GM18502 (cell line): ENCODE measurements around the gene NKX2-8.
"Not testable (repeated sequence)": the region's sequence is repeated elsewhere in the genome, so short reads cannot be mapped to it uniquely, and the experiment has no call there.

Source experiments
- ATAC-seq: cut with Tn5 transposase; IDR thresholded peaks from one replicate; pipeline ENCODE4 v1.9.1; 2021; ENCODE audit warnings: mild to moderate bottlenecking; ENCODE audit not compliant: unreplicated experiment, poor library complexity

Gene NKX2-8

GRCh38 chr14:36580856-36581831 is 1.3 kb downstream of the NKX2-8 start:
- no peak for ATAC-seq

- ATAC-seq = no peak
Measured at GRCh38 chr14:36580141-36580855, 2.1 kb downstream of the NKX2-8 start.

GRCh38 chr14:36579573-36580140 is 2.8 kb downstream of the NKX2-8 start:
- no peak for ATAC-seq

DNA sequence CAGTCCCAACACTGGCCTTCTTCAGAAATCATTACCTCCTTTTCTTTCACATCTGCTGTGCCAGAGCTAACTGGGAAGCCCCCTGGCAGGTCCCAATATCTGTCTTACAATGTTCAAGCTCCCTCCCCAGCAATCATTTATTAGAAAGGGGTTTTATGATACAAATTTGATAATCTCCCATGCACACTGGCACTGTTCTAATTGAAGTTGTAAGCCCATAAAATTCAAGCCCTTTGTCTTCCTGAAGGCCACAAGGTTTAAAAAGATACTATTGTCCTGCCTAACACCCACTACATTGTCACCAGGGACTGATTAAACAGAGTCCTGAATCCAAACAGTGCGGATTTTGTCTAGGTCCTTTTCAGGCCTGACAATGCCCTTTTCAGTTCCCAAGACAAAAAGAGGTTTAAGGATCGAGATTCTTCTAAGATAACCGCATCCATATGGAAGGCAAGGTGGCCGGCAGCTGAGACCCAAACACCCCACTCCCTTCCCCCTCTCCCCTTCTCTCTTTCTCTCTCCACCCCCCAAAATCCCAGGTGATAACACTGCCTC is 3.3 kb downstream of the NKX2-8 start:
- no peak for ATAC-seq

DNA sequence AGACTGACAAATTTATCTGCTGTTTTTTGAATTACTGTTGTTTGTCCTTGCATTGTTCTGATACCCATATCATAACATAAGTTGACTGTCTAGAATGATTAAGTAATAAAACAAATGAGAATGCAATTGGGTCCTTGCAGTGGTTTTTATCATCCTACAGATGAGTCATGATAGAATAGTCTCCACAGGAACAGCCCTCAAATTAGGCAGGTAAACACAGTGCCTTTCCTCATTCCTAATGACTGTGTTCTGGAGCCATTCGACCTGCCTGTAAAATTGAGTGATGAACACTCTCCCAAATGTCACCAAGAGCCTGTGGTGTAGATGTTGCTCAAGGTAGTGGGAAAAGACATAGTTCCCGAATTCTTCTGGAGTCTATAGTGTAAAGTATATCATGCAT is 12.3 kb downstream of the NKX2-8 start:
- no peak for ATAC-seq

DNA sequence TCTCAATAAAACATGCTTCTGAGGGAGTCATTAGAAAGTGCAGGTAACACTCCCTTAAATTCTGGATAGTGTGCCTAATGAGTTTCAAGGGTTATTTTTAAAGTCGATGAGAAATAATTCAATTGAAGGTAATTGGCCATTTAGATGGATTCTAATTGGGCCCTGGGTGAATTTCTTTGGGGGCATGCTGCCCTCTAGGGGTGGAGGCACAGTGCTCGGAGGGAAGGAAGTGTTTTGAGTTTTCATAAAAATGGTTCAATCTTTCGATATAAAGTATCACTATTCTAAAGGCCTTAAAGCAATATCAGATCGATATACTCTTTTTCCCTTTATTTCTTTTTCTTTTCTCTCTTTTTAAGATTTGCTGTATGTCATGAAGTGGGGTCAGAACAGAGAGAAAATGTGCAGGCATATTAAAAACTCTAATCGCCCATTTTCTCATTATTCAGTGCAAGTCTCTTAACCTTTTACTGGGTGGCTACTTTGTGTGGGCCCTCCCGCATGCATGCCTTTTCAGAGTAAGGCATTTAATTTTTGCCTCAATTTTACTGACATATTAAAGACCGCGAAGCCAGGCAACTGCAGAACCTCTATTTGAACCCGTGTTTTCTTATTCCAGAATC is 25.5 kb downstream of the NKX2-8 start:
- ATAC-seq = no peak

DNA sequence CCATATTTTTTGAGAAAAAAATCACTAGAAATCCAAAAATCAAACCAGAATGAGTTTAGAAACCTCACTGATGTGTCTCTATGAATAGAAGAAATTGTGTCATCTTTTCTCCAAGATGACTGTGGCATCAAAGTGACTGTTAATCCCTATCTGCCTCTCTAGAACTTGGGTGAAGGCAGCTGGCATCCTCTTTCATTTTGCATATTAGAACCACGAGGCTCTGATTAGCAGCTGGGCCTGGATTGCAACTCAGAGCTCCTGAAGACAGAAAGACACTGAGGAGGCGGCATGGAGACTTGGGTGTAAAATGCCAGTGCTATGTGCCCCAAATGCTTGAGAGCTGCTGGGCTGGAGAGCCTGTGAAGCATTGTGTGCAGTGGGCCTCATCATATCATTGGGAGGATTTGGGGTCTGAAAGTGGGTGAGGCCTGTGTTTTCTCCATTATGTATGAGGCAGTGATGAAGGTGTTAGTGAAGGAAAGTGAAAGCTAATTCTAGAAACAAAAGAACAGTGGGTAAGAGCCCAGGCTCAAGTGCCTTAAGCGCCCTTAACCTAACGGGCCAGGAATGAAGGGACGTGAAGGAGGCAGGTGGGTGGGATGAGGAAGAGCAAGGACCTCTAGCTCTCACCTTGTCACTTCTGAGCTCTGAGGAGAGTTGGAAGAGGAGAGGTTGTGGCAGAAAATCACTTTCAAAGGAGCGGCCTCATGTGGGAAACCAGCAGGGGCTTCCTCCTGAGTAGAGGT is 26.2 kb downstream of the NKX2-8 start:
- ATAC-seq = no peak

DNA sequence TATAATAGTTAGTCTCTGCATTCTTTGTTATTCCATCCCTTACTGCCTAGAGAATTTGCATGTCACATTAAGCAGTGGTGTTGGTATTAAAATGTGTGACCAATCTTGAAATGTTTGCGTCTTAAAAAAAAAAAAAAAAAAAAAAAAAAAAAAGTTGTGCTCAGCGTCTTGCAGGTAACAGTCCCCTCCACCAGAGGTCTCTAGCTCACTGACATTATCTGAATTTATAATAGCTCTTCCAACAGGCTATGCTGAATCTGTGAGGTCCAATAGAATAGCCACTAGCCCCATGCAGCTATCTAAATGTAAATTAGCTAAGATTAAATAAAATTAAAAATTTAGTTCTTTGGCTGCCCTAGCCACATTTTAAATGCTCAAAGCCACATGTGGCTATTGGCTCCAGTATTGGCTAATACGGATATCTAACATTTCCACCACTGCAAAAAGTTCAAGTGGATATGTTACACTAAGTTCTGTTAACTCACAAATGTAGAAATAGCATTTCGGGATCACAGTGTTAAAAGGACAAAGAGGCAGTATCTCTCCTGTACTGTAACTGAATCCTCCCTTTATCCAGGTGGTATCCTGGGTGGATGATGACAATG is 28.7 kb downstream of the NKX2-8 start:
- peak; percentile 82 for ATAC-seq

- no peak for ATAC-seq
Measured at GRCh38 chr14:36550899-36551298, 31.5 kb downstream of the NKX2-8 start.

DNA sequence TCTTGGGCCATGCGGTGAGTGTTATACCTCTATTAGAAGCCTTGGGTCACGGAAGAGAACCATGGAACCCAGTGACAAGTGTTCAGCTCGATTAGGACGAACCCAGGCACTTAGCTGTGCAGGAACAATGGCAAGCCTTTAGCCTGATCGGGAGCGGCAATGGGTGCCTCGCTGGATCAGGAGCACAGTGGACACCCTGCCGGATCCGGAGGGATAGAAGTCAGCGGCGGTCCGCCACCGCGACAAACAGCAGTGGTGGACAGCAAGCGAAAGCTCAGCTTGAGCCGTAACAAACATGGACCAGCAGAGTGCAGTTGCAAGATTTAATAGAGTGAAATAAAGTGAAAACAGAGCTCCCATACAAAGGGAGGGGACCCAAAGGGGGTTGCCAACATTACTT is 38.1 kb downstream of the NKX2-8 start:
- ATAC-seq = not testable (repeated sequence)

- no peak for ATAC-seq
Measured at GRCh38 chr14:36538051-36538450, 44.4 kb downstream of the NKX2-8 start.
